ENCODE measurements around the gene IGFL1.
"Not testable (repeated sequence)": the region's sequence is repeated elsewhere in the genome, so short reads cannot be mapped to it uniquely, and the experiment has no call there.

Gene IGFL1

GRCh38 chr19:46202426-46202825 is 27.1 kb upstream of the IGFL1 start:
- DNase-seq (ENCODE audit: low spot score), result no peak

- no peak for DNase-seq (ENCODE audit: low spot score)
These were observed 26.4 kb upstream of the IGFL1 start for GRCh38 chr19:46202872-46203860.

GRCh38 chr19:46204008-46204407 is 25.5 kb upstream of the IGFL1 start:
- no peak for DNase-seq (ENCODE audit: low spot score)

GRCh38 chr19:46205183-46205984 is 24.2 kb upstream of the IGFL1 start:
- no peak for DNase-seq (ENCODE audit: low spot score)

GRCh38 chr19:46206176-46206575 is 23.4 kb upstream of the IGFL1 start:
- no peak for DNase-seq (ENCODE audit: low spot score)

GRCh38 chr19:46206682-46207081 is 22.9 kb upstream of the IGFL1 start:
- no peak for DNase-seq (ENCODE audit: low spot score)

GRCh38 chr19:46207858-46208257 is 21.7 kb upstream of the IGFL1 start:
- DNase-seq (ENCODE audit: low spot score), result not testable (repeated sequence)

- DNase-seq (ENCODE audit: low spot score), result no peak
These were observed 20.5 kb upstream of the IGFL1 start for GRCh38 chr19:46209051-46209450.

GRCh38 chr19:46209472-46209871 is 20.1 kb upstream of the IGFL1 start:
- DNase-seq (ENCODE audit: low spot score), result no peak

- no peak for DNase-seq (ENCODE audit: low spot score)
These were observed 18.9 kb upstream of the IGFL1 start for GRCh38 chr19:46210669-46211068.

- no peak for DNase-seq (ENCODE audit: low spot score)
These were observed 18.2 kb upstream of the IGFL1 start for GRCh38 chr19:46211201-46211881.

- DNase-seq (ENCODE audit: low spot score), result not testable (repeated sequence)
These were observed 16.9 kb upstream of the IGFL1 start for GRCh38 chr19:46212592-46212991.

GRCh38 chr19:46213156-46213555 is 16.4 kb upstream of the IGFL1 start:
- DNase-seq (ENCODE audit: low spot score), result no peak

- no peak for DNase-seq (ENCODE audit: low spot score)
These were observed 15.7 kb upstream of the IGFL1 start for GRCh38 chr19:46213806-46214205.

GRCh38 chr19:46216612-46217011 is 12.9 kb upstream of the IGFL1 start:
- DNase-seq (ENCODE audit: low spot score), result no peak

GRCh38 chr19:46217476-46217875 is 12.1 kb upstream of the IGFL1 start:
- no peak for DNase-seq (ENCODE audit: low spot score)

GRCh38 chr19:46218160-46218559 is 11.4 kb upstream of the IGFL1 start:
- DNase-seq (ENCODE audit: low spot score), result no peak

GRCh38 chr19:46220038-46220615 is 9.4 kb upstream of the IGFL1 start:
- DNase-seq (ENCODE audit: low spot score), result no peak

GRCh38 chr19:46221152-46221551 is 8.4 kb upstream of the IGFL1 start:
- no peak for DNase-seq (ENCODE audit: low spot score)

GRCh38 chr19:46221981-46222610 is 7.4 kb upstream of the IGFL1 start:
- no peak for DNase-seq (ENCODE audit: low spot score)

GRCh38 chr19:46223787-46224186 is 5.8 kb upstream of the IGFL1 start:
- DNase-seq (ENCODE audit: low spot score), result not testable (repeated sequence)
